Left ventricle myocardium inferior (tissue), 1 donor: ENCODE results near the gene MYT1. TPM values are rescaled to one million over a fixed set of nuclear protein-coding genes. Genes with fewer than 3 reads are reported as not detected.

ENCODE experiments used
- DNase-seq: peaks from one replicate; pipeline ENCODE4 v3.0.0-alpha.2; 2020
- H3K27ac ChIP-seq: fragments of 200-600 bp; replicated peaks from 2 replicates; pipeline ENCODE4 v1.8.0; 2021
- H3K27me3 ChIP-seq: fragments of 200-600 bp; 2 replicates; pipeline ENCODE4 v1.8.0; 2021; ENCODE audit warnings: low read depth
- H3K36me3 ChIP-seq: fragments of 200-600 bp; 2 replicates; pipeline ENCODE4 v1.8.0; 2021
- H3K4me1 ChIP-seq: fragments of 200-600 bp; 2 replicates; pipeline ENCODE4 v1.8.0; 2021
- H3K4me3 ChIP-seq: fragments of 200-600 bp; 2 replicates; pipeline ENCODE4 v1.8.0; 2021; ENCODE audit warnings: mild to moderate bottlenecking, moderate library complexity
- H3K9me3 ChIP-seq: fragments of 200-600 bp; replicated peaks from 2 replicates; pipeline ENCODE4 v1.8.0; 2021
- intact Hi-C: fragments of 100-400 bp; cut with micrococcal nuclease; formaldehyde crosslinking; loops from one replicate; pipeline ENCODE4 v1.11.0; 2022
- total RNA-seq: library from RNA; stranded (reverse); fragmentation: NEBNext Ultra II Directional; extraction: Animal tissue kit (Norgen Biotek cat#: 25700); gene quantifications from one replicate; pipeline ENCODE4 v1.2.1, GENCODE V29; 2021
- TF ChIP-seq, protein P1 (sequence below): fragments of 200-600 bp; IDR thresholded peaks from 2 replicates; pipeline ENCODE4 v1.8.0; 2021; ENCODE audit warnings: antibody characterized with exemption, mild to moderate bottlenecking, borderline replicate concordance
- donor health status: DM: no; HTN: yes; CAD: no; lungs with severe emphysema.

MYT1 gene
- total RNA-seq, 1 donor from 2014 or later: 0.11 TPM

DNA sequence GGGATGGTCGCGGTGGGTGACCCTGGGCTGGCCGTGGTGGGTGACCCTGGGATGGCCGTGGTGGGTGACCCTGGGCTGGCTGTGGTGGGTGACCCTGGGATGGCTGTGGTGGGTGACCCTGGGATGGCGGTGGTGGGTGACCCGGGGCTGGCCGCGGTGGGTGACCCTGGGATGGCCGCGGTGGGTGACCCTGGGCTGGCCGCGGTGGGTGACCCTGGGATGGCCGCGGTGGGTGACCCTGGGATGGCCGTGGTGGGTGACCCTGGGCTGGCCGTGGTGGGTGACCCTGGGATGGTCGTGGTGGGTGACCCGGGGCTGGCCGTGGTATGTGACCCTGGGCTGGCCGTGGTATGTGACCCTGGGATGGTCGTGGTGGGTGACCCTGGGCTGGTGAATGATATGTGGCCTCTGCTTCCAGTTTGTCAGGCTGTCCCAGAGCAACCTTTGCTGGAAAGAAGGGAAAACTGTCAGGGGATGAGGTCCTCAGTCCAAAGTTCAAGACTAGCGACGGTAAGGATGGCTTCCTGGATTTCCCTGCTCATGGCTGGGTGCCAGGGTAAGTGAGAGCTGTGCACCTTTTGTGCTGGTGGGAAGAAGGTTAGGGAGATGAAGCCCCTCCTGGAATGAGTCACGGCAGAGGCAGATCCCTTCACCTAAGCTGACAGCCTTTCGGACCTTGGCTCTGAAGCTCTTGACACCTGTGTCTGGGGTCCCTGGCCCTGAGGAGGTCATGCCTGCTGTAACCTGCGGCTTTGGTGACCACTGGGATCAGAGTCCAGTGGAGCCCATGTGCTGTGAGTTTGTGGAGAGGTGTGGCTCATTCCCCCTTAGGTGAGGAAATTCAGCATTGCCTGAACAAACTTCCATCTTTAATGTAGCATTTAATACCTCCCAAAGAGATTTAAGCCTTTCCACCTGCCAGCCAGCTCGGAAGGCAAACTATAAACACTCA, 72.2 kb downstream of the MYT1 start:
- no peaks in the 10 kb centered on the region for H3K36me3 ChIP-seq
- TF ChIP-seq, protein P1, sequence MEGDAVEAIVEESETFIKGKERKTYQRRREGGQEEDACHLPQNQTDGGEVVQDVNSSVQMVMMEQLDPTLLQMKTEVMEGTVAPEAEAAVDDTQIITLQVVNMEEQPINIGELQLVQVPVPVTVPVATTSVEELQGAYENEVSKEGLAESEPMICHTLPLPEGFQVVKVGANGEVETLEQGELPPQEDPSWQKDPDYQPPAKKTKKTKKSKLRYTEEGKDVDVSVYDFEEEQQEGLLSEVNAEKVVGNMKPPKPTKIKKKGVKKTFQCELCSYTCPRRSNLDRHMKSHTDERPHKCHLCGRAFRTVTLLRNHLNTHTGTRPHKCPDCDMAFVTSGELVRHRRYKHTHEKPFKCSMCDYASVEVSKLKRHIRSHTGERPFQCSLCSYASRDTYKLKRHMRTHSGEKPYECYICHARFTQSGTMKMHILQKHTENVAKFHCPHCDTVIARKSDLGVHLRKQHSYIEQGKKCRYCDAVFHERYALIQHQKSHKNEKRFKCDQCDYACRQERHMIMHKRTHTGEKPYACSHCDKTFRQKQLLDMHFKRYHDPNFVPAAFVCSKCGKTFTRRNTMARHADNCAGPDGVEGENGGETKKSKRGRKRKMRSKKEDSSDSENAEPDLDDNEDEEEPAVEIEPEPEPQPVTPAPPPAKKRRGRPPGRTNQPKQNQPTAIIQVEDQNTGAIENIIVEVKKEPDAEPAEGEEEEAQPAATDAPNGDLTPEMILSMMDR: no peak
- H3K4me3 ChIP-seq: no peak overlapping the region
- no peak for DNase-seq
- H3K27ac ChIP-seq: no peak overlapping the region
- intact Hi-C loops: no loop called here
- no peaks in the 10 kb centered on the region for H3K27me3 ChIP-seq
- no peaks in the 10 kb centered on the region for H3K9me3 ChIP-seq
- H3K4me1 ChIP-seq: peaks cover 31% of the 10 kb centered on the region

DNA sequence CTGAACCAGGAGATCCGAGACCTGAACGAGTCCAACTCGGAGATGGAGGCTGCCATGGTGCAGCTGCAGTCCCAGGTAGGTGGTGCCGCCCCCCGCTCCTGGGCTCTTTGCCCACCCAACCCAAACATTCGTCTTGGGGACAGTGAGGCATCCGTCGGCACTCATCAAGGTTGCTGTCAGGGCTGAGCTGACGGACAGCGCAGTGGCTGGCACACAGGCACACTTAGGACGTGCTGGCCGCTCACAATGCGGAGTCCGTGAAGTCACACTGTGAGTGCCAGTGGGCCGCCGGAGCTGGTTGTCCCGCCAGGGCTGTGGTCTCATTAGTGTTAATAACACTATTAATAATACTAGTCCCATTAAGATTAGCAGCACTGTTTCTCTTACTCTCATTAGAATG, 73.1 kb downstream of the MYT1 start:
- no peak for DNase-seq
- H3K9me3 ChIP-seq: no peaks in the 10 kb centered on the region
- H3K4me1 ChIP-seq: peaks cover 27% of the 10 kb centered on the region
- intact Hi-C loops: no loop called here
- H3K36me3 ChIP-seq: no peaks in the 10 kb centered on the region
- H3K27ac ChIP-seq: no peak overlapping the region
- TF ChIP-seq, protein P1: no peak
- no peaks in the 10 kb centered on the region for H3K27me3 ChIP-seq
- no peak overlapping the region for H3K4me3 ChIP-seq

DNA sequence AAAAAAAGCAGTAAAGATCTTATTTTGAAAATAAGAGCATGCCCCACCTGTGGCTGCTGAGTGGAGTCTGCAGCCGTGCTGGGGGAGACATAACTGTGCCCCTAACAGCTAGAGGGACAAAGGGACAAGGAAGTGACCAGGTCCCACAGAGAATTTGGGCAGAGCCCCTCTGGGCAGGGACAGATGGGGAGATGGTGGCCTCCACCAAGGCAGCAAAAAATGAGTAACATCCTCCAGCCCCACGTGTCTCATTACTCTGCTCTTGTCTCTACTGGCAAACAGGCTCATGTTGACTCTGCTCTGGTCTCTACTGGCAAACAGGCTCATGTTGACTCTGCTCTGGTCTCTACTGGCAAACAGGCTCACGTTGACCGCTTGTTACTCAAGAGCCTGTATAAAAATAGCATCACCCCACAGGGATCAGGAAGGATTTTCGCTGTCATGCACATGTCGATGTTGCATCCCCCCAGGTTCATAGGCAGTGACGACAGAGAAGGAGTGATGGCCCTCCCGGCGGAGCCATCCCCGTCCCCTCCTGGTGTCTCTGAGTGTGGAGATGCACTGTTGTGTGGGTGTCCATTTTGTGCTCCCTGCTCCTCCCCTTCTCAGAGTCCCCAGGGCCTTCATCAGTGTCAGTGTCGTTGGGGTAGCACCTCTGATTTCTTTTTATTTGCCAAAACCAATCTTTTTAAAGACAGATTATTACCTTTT, 74.0 kb downstream of the MYT1 start:
- intact Hi-C loops: no loop called here
- Histone ChIP-seq H3K36me3 (no peaks in the 10 kb centered on the region), H3K9me3 (no peaks in the 10 kb centered on the region), H3K27me3 (no peaks in the 10 kb centered on the region), H3K27ac (no peak overlapping the region), H3K4me3 (no peak overlapping the region), H3K4me1 (peaks cover 21% of the 10 kb centered on the region)
- no peak for DNase-seq
- TF ChIP-seq, protein P1: no peak

DNA sequence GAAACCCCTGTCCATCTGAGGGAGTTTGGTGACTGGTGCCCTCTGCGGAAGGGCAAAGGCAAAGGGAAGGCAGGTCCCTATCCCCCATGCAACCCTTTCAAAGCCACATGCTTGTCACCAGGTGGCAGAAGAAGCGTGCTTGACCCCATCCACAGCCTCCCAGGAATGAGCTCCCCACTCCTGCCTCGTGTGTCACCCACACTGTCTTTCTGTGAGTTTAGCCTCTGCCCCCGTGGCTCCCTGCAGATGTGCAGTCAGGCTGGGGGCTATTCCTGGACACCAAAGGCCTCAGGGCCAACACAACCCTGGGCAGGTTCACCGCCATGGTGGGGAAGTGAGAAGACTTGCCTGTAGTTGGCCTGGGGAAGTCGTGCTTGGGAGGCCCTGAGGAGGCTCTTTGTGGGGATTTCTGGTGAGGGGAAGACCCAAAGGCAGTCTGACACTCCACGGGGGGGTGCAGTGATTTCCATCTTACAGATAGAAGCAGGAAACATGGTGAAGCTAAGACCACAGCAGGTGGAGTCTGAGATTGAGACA, 74.7 kb downstream of the MYT1 start:
- intact Hi-C loops: no loop called here
- no peak overlapping the region for H3K4me3 ChIP-seq
- H3K27me3 ChIP-seq: no peaks in the 10 kb centered on the region
- DNase-seq: no peak
- H3K4me1 ChIP-seq: peaks cover 17% of the 10 kb centered on the region
- H3K36me3 ChIP-seq: no peaks in the 10 kb centered on the region
- H3K27ac ChIP-seq: no peak overlapping the region
- H3K9me3 ChIP-seq: no peaks in the 10 kb centered on the region
- TF ChIP-seq, protein P1: no peak

DNA sequence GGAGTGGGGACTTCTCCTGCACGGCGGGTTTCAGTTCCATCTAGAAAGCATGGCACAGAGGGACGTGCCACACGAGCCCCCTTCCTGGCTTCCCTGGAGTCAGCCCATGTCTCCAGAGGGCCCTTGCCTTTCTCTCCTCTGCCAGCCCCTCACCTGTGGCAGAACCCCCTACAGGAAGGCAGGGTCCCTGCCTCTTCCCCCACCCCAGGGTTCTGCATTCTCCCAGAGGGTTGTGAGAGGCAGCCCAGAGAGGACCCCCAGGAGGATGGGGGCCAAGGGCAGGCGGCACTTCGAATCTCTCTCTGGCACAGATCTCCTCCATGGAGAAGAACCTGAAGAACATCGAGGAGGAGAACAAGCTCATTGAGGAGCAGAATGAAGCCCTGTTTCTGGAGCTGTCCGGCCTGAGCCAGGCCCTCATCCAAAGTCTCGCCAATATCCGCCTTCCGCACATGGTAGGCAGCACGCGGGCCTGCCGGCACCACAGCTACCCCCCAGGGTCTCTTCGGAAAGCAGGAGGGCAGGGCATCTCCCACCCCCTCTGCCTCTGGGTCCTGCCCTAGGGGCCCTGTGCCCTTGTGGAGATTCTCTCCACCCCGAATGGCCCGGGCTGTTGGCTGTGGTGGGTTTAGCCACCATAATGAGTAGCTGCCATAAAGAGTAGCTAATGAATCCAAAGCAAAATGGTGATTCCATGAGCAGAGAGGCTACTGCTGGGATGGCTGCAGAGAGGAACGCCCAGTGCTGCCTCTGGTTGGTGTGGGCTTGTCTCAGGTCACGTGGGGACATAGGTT, 75.4 kb downstream of the MYT1 start:
- TF ChIP-seq, protein P1: no peak
- intact Hi-C loops: no loop called here
- Histone ChIP-seq H3K4me3 (no peak overlapping the region), H3K4me1 (peaks cover 12% of the 10 kb centered on the region), H3K27ac (no peak overlapping the region), H3K9me3 (no peaks in the 10 kb centered on the region), H3K27me3 (no peaks in the 10 kb centered on the region), H3K36me3 (no peaks in the 10 kb centered on the region)
- DNase-seq: no peak
